Measurements from ENCODE around the gene OLFM3. TPM values are rescaled to one million over a fixed set of nuclear protein-coding genes. Genes with fewer than 3 reads are reported as not detected.

The OLFM3 gene
- total RNA-seq, 1 experiment from 2014 or later, result not detected

DNA sequence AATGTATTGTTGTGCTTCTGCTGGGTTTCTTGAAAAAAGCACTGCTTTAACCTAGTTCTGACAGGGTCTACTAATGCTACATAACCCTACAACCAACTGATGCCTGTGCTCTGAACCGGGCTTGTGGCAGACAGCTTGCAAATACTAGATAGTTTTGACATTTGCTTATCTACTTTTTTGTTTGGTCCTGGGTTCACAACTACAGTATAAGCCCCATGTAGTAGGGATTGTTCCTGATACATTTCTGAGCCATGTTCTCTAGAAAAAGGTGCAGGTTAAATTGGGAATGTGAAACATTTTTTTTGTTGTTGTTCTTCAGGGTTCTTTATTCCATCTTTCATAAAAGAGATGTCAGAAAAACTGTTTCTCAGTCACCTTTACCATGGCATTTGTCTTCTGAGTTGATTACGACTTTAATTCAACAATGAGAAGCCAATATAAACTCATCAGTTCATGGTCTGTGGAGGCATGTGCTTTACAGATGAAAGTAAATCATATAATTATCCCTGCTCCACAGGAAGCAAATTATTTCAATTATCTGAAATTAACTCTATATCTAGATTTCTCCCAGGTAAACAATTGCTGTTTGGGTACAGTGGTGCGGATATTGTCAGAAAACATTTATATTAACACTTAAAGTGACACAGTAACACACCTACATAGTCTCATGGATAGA, 22.0 kb downstream of the OLFM3 start:
- Histone ChIP-seq H3F3A (ENCODE audit: insufficient read depth, low read depth) (no peaks in the 10 kb centered on the region), H3K9me2 (ENCODE audit: insufficient read depth) (no peaks in the 10 kb centered on the region), H3K79me2 (ENCODE audit: low read depth) (no peaks in the 10 kb centered on the region), H3K36me3 (ENCODE audit: low read depth) (no peaks in the 10 kb centered on the region), H3K9me3 (ENCODE audit: insufficient read depth, low read depth) (no peaks in the 10 kb centered on the region), H3K27me3 (ENCODE audit: insufficient read depth, low read depth) (no peaks in the 10 kb centered on the region), H3K4me3 (no peak overlapping the region), H3K4me2 (no peak overlapping the region), H3K4me1 (replicated peaks; ENCODE audit: insufficient read depth) (no peaks in the 10 kb centered on the region), H3K27ac (no peak overlapping the region), H4K20me1 (ENCODE audit: insufficient read depth) (no peaks in the 10 kb centered on the region), H2AFZ (no peak overlapping the region)
- ChIA-PET CTCF (no interaction called here), POLR2A (ENCODE audit: unreplicated experiment) (no interaction called here)
- TF ChIP-seq, protein P1, sequence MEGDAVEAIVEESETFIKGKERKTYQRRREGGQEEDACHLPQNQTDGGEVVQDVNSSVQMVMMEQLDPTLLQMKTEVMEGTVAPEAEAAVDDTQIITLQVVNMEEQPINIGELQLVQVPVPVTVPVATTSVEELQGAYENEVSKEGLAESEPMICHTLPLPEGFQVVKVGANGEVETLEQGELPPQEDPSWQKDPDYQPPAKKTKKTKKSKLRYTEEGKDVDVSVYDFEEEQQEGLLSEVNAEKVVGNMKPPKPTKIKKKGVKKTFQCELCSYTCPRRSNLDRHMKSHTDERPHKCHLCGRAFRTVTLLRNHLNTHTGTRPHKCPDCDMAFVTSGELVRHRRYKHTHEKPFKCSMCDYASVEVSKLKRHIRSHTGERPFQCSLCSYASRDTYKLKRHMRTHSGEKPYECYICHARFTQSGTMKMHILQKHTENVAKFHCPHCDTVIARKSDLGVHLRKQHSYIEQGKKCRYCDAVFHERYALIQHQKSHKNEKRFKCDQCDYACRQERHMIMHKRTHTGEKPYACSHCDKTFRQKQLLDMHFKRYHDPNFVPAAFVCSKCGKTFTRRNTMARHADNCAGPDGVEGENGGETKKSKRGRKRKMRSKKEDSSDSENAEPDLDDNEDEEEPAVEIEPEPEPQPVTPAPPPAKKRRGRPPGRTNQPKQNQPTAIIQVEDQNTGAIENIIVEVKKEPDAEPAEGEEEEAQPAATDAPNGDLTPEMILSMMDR (conservative IDR thresholded peaks at IDR 0.05), result no peak
- no peak for TF ChIP-seq EZH2 (IDR thresholded peaks at IDR 0.05; ENCODE audit: low read depth)
- intact Hi-C loops (cut with micrococcal nuclease; ENCODE audit: unreplicated experiment), result no loop called here
- BruUV-seq (replicated peaks), result no TSS peak
- no peak for DNase-seq

DNA sequence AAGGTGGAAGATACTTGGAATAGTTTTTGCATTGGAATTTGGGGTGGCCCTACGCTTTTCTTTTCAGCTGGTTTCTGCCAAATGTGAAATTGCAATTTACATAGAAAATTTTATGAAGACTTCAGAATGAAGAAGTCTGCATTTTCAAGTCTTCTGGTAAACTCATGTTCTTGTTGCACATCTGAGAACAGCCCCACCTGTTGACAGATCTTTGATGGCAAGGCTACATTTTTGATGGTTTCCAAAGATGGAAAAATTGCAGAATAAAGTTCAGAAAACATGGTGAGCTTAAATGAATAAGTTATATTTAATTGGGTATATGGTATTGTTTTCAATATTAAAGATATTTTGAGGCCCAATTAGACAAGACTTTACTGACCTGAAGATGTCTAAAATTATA, 25.4 kb downstream of the OLFM3 start:
- no peaks in the 10 kb centered on the region for H3K9me3 ChIP-seq (ENCODE audit: insufficient read depth, low read depth)
- no peak overlapping the region for H3K27ac ChIP-seq
- no peaks in the 10 kb centered on the region for H3K79me2 ChIP-seq (ENCODE audit: low read depth)
- intact Hi-C loops (cut with micrococcal nuclease; ENCODE audit: unreplicated experiment), result no loop called here
- no peaks in the 10 kb centered on the region for H3K27me3 ChIP-seq (ENCODE audit: insufficient read depth, low read depth)
- no TSS peak for BruUV-seq (replicated peaks)
- CTCF ChIA-PET, result no interaction called here
- POLR2A ChIA-PET (ENCODE audit: unreplicated experiment), result no interaction called here
- H3K4me1 ChIP-seq (replicated peaks; ENCODE audit: insufficient read depth), result no peaks in the 10 kb centered on the region
- H3K4me2 ChIP-seq, result no peak overlapping the region
- no peaks in the 10 kb centered on the region for H4K20me1 ChIP-seq (ENCODE audit: insufficient read depth)
- no peak for DNase-seq
- no peak overlapping the region for H2AFZ ChIP-seq
- H3K36me3 ChIP-seq (ENCODE audit: low read depth), result no peaks in the 10 kb centered on the region
- no peaks in the 10 kb centered on the region for H3F3A ChIP-seq (ENCODE audit: insufficient read depth, low read depth)
- TF ChIP-seq, protein P1 (conservative IDR thresholded peaks at IDR 0.05), result no peak; the same call in 1 of the 2 replicates
- no peak for TF ChIP-seq EZH2 (IDR thresholded peaks at IDR 0.05; ENCODE audit: low read depth)
- no peaks in the 10 kb centered on the region for H3K9me2 ChIP-seq (ENCODE audit: insufficient read depth)
- H3K4me3 ChIP-seq, result no peak overlapping the region

DNA sequence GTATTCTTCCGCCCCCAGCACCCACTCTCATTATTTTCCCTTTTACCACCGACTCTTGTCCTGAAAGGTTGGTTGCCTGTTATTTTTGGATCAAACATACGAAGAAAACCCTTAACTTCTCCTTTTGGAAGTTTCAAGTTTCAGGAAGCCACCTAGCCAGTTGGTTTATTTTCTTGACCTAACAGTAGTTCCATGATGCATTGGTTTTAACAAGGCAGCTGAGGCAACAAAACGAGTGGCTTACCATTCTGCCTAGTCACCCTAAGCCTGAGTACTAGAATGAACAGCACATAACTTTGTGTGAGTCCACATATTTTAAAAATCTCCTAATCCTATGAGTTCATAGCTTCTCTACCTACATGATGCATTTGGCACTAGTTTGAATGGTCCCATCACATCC, 28.9 kb downstream of the OLFM3 start:
- H3K4me1 ChIP-seq (replicated peaks; ENCODE audit: insufficient read depth), result no peaks in the 10 kb centered on the region
- no peak overlapping the region for H3K4me2 ChIP-seq
- no peaks in the 10 kb centered on the region for H3K36me3 ChIP-seq (ENCODE audit: low read depth)
- no peak overlapping the region for H2AFZ ChIP-seq
- POLR2A ChIA-PET (ENCODE audit: unreplicated experiment), result no interaction called here
- H3K9me3 ChIP-seq (ENCODE audit: insufficient read depth, low read depth), result no peaks in the 10 kb centered on the region
- TF ChIP-seq EZH2 (IDR thresholded peaks at IDR 0.05; ENCODE audit: low read depth), result no peak
- TF ChIP-seq, protein P1 (conservative IDR thresholded peaks at IDR 0.05), result no peak
- DNase-seq, result no peak
- no peaks in the 10 kb centered on the region for H4K20me1 ChIP-seq (ENCODE audit: insufficient read depth)
- intact Hi-C loops (cut with micrococcal nuclease; ENCODE audit: unreplicated experiment), result no loop called here
- CTCF ChIA-PET, result no interaction called here
- BruUV-seq (replicated peaks), result no TSS peak
- no peak overlapping the region for H3K4me3 ChIP-seq
- no peak overlapping the region for H3K27ac ChIP-seq
- no peaks in the 10 kb centered on the region for H3F3A ChIP-seq (ENCODE audit: insufficient read depth, low read depth)
- no peaks in the 10 kb centered on the region for H3K79me2 ChIP-seq (ENCODE audit: low read depth)
- H3K9me2 ChIP-seq (ENCODE audit: insufficient read depth), result no peaks in the 10 kb centered on the region
- no peaks in the 10 kb centered on the region for H3K27me3 ChIP-seq (ENCODE audit: insufficient read depth, low read depth)
